ENCODE results near the gene FAM83C.

Gene FAM83C

DNA sequence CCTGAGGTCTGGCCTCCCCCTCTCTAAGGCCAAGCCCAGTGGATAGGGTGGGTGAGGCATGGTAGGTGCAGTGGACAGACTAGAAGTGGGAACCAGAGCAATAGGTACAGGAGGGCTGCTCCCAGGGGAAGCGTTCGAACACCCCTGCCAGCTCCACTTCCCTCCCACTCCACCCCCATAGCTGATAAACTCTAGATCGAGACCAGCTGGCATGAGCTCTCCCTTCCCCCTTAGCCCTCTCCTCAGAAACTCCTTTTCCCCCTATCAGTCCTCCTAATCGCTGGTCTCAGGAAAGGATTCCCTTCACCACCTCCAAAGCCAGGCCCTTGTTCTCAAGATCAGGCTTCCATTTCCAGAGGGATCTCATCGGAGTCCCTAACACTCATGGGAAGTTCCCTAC, 6.0 kb upstream of the FAM83C start:
- H4K20me1 ChIP-seq, result no peaks in the 10 kb centered on the region
- H3K36me3 ChIP-seq, result peaks cover 0 to 18% (median 10%) of the 10 kb centered on the region in 11 experiments; a peak in 9 of 22 replicates
- no peak for TF ChIP-seq Cebpa-rat (IDR thresholded peaks at IDR 0.05)
- no peaks in the 10 kb centered on the region for H3K9me3 ChIP-seq (replicated peaks in 1 of 11)
- H3K4me1 ChIP-seq, result peaks cover 0 to 12% (median 0%) of the 10 kb centered on the region in 10 experiments; a peak in 6 of 20 replicates
- H3K9ac ChIP-seq, result no peak overlapping the region
- H3K27me3 ChIP-seq, result no peaks in the 10 kb centered on the region
- H3K4me3 ChIP-seq, result no peak overlapping the region
- no peak overlapping the region for H3K27ac ChIP-seq
- H3K4me2 ChIP-seq, result no peak overlapping the region

DNA sequence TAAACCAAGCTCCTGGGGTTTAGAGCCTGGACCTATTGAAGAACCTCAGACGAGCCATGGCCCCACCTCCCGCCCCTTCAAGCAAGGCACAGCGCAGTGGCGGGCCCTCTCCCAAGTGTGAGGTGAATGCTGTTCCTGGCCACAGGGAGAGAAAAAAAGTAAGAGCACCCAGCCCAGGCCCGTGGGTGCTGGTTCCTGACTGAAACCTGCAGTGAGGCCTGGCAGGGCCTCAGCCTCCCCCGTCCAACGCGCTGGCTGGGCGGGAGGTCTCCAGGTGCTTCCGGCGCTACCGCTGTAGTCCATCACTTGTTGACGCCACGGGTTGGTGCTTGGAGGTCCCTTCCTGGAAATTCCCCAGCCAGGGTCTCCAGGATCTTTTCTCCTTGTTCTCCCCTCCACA, 5.5 kb upstream of the FAM83C start:
- Histone ChIP-seq H3K4me1 (peaks cover 0 to 12% (median 0%) of the 10 kb centered on the region in 10 experiments; a peak in 6 of 20 replicates), H3K27me3 (no peaks in the 10 kb centered on the region), H3K9ac (no peak overlapping the region), H3K4me2 (no peak overlapping the region), H3K9me3 (replicated peaks in 1 of 11) (no peaks in the 10 kb centered on the region), H3K4me3 (no peak overlapping the region), H4K20me1 (no peaks in the 10 kb centered on the region), H3K27ac (no peak overlapping the region), H3K36me3 (peaks cover 0 to 13% (median 5%) of the 10 kb centered on the region in 11 experiments; a peak in 7 of 22 replicates)
- TF ChIP-seq Cebpa-rat (IDR thresholded peaks at IDR 0.05), result no peak

DNA sequence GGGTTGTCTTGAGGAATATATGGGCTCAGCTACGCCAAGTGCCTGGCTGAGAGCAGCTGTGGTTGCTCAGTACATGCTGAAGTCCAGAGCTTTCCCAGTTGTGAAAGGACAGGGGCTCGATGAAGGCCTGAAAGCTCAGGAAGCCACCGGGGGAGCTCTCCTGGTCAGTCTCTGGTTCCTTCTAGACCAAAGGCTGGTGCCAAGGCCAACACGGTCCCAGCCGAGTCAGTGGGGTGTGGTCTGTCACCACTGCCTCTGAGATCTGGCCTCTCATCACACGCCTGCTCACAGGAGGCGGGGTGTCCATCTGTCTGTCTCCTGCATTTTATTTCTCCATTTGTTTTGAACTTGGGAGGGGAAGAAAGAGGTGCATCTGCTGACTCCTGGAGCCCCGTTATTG, 4.9 kb upstream of the FAM83C start:
- H3K9me3 ChIP-seq (replicated peaks in 1 of 11), result no peaks in the 10 kb centered on the region
- TF ChIP-seq Cebpa-rat (IDR thresholded peaks at IDR 0.05), result no peak
- peaks cover 0 to 9% (median 0%) of the 10 kb centered on the region in 11 experiments; a peak in 5 of 22 replicates for H3K36me3 ChIP-seq
- no peak overlapping the region for H3K9ac ChIP-seq
- no peaks in the 10 kb centered on the region for H3K27me3 ChIP-seq
- H3K4me3 ChIP-seq, result no peak overlapping the region
- H4K20me1 ChIP-seq, result peaks cover 0 to 3% (median 0%) of the 10 kb centered on the region in 11 experiments; a peak in 1 of 22 replicates
- no peak overlapping the region; a peak in 1 of 22 replicates for H3K27ac ChIP-seq
- peak overlapping the region in 3 of 11 experiments; percentile 1 to 21 (median 11); a peak in 2 of 22 replicates for H3K4me2 ChIP-seq
- H3K4me1 ChIP-seq, result peaks cover 0 to 12% (median 0%) of the 10 kb centered on the region in 10 experiments; a peak in 6 of 20 replicates

DNA sequence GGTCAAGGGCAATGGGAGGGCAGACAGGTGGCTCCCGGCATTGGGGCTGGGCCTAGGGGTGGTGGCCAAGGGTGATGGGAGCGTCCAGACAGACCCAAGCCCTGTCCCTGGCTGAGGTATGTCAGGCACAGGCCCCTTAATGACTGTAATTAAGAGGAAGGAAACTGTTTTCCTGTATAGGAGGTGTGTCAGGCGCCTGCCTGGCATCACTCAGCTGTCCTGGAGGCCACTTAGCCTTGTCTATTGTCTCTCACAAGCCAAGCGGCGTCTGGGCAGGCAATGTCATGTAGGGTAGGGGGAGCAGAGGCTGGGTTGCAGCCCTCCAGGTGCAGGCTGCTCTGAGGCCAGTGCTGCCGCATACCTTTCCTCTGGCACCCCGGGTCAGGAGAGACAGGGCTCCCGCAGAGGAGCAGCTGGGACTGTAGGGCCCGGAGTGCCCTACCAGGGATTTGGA, 3.9 kb upstream of the FAM83C start:
- no peak overlapping the region for H3K4me3 ChIP-seq
- no peak overlapping the region for H3K9ac ChIP-seq
- H3K4me2 ChIP-seq, result no peak overlapping the region
- TF ChIP-seq Cebpa-rat (IDR thresholded peaks at IDR 0.05), result no peak
- H3K27ac ChIP-seq, result no peak overlapping the region
- H3K36me3 ChIP-seq, result no peaks in the 10 kb centered on the region
- H3K4me1 ChIP-seq, result peaks cover 0 to 12% (median 0%) of the 10 kb centered on the region in 10 experiments; a peak in 6 of 20 replicates
- H4K20me1 ChIP-seq, result peaks cover 0 to 7% (median 0%) of the 10 kb centered on the region in 11 experiments; a peak in 1 of 22 replicates
- H3K9me3 ChIP-seq (replicated peaks in 1 of 11), result no peaks in the 10 kb centered on the region
- no peaks in the 10 kb centered on the region for H3K27me3 ChIP-seq

DNA sequence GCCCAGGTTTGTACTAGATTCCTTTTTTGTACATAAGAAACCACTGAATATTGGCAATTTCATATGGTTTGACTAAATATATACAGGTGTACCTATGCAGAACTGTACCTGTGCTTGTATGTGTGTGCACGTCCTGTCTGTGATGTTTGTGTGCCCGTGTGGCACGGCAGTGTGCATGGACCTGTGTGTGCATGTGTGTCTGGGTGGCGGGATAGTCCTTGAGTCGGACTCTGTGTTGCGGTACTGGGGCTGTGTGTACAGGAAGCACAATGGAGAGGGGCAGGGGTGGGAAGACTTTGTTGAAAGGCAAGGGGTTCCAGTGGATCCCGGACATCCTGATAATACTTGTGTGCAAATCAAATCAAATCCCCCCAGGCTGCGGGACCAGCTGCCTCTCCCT, 3.4 kb upstream of the FAM83C start:
- Histone ChIP-seq H3K9ac (no peak overlapping the region), H3K9me3 (replicated peaks in 1 of 11) (no peaks in the 10 kb centered on the region), H3K36me3 (no peaks in the 10 kb centered on the region), H4K20me1 (peaks cover 0 to 7% (median 0%) of the 10 kb centered on the region in 11 experiments; a peak in 1 of 22 replicates), H3K27ac (no peak overlapping the region), H3K4me1 (peaks cover 0 to 12% (median 0%) of the 10 kb centered on the region in 10 experiments; a peak in 6 of 20 replicates), H3K4me2 (no peak overlapping the region), H3K27me3 (no peaks in the 10 kb centered on the region), H3K4me3 (no peak overlapping the region)
- no peak for TF ChIP-seq Cebpa-rat (IDR thresholded peaks at IDR 0.05)

DNA sequence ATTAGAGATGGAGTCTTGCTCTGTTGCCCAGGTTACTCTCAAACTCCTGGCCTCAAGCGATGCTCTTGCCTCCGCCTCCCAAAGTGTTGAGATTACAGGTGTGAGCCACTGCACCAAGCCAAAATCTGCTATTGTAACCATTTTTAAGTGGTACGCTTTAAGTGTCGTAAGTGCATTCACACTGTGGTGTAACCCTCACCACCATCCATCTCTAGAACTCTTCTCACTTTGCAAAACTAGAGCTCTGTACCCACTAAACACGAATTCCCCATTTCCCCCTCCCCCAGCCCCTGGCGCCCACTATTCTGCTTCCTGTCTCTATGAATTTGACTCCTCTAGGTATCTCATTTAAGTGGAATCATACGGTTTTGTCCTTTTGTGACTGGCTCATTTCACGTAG, 2.8 kb upstream of the FAM83C start:
- no peaks in the 10 kb centered on the region for H3K9me3 ChIP-seq (replicated peaks in 1 of 11)
- no peak overlapping the region for H3K4me3 ChIP-seq
- peaks cover 0 to 7% (median 0%) of the 10 kb centered on the region in 11 experiments; a peak in 1 of 22 replicates for H4K20me1 ChIP-seq
- no peak overlapping the region for H3K4me2 ChIP-seq
- no peak for TF ChIP-seq Cebpa-rat (IDR thresholded peaks at IDR 0.05)
- H3K36me3 ChIP-seq, result no peaks in the 10 kb centered on the region
- peaks cover 0 to 12% (median 0%) of the 10 kb centered on the region in 10 experiments; a peak in 6 of 20 replicates for H3K4me1 ChIP-seq
- H3K27me3 ChIP-seq, result no peaks in the 10 kb centered on the region
- H3K27ac ChIP-seq, result no peak overlapping the region
- H3K9ac ChIP-seq, result no peak overlapping the region

DNA sequence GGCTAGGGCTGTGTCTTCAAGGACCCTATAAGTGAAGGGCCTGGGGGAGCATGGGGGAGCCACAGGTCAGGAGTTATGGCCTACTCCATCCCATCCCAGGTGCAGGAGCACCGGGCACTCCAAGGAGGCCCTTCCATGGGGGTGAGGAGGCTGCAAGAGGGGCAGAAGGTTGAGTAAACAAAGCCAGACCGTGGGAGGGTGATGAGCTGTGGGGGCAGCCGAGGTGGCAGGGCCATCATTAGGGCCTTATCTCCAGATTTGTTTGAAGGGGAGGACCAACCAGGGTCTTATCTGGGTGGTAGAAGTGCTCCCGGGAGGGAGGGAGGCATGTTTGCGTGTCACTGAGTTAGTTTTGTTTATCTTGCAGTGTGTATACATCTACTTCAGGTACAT, 2.1 kb upstream of the FAM83C start:
- Histone ChIP-seq H3K36me3 (no peaks in the 10 kb centered on the region), H3K27me3 (no peaks in the 10 kb centered on the region), H3K27ac (no peak overlapping the region), H3K9me3 (replicated peaks in 1 of 11) (no peaks in the 10 kb centered on the region), H3K4me3 (no peak overlapping the region), H3K9ac (no peak overlapping the region), H3K4me2 (no peak overlapping the region), H4K20me1 (peaks cover 0 to 7% (median 0%) of the 10 kb centered on the region in 11 experiments; a peak in 1 of 22 replicates), H3K4me1 (peaks cover 0 to 8% (median 0%) of the 10 kb centered on the region in 10 experiments; a peak in 5 of 20 replicates)
- no peak for TF ChIP-seq Cebpa-rat (IDR thresholded peaks at IDR 0.05)

DNA sequence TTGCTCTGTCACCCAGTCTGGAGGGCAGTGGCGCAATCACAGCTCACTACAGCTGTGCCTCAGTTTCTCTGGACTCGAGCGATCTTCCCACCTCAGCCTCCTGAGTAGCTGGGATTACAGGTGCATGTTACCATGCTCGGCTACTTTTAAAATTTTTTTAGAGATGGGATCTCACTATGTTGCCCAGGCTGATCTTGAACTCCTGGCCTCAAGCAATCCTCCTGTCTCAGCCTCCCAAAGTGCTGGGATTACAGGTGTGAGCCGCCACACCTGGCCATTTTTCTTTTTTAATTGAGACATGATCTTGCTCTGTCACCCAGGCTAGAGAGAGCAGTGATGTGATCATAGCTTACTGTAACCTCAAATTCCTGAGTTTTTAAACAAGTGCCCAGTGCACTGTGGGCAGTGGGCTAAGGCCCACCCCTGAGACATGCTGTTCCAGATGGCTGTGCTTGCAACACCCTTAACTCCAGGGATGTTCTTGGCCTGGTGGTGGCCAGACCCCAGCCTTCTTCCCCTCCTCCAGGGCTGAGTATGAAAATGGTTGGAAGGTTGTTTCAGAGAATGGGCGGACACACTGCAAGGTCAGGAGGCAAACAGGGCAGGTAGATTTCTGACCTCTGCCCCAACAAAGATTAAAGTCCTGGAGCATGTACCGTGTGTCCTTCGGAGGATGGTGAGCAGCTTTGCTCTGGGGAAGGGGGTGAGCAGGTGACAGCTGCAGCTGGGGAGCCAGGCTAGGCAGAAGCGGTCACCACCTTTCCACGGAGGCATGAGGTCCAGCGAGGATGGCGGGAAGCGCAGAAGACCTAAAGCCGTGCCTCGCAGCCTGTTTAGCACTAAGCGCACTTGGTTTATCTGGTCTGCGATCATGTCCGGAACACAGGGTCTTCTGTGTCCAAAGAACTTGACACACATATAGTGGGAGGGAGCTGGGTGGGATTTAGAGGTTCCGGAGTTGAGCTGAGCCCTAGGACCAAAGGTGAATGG, 1.4 kb upstream of the FAM83C start:
- Histone ChIP-seq H3K27ac (no peak overlapping the region), H3K4me3 (no peak overlapping the region), H3K4me2 (no peak overlapping the region), H3K27me3 (no peaks in the 10 kb centered on the region), H3K4me1 (peaks cover 0 to 8% (median 0%) of the 10 kb centered on the region in 10 experiments; a peak in 5 of 20 replicates), H4K20me1 (peaks cover 0 to 7% (median 0%) of the 10 kb centered on the region in 11 experiments; a peak in 1 of 22 replicates), H3K36me3 (no peaks in the 10 kb centered on the region), H3K9ac (no peak overlapping the region), H3K9me3 (replicated peaks in 1 of 11) (no peaks in the 10 kb centered on the region)
- TF ChIP-seq Cebpa-rat (IDR thresholded peaks at IDR 0.05), result no peak
